ENCODE measurements around the gene LRTM2. TPM values are rescaled to one million over a fixed set of nuclear protein-coding genes. Genes with fewer than 3 reads are reported as not detected.
A peak's percentile ranks its signal among the peaks of the same experiment; 100 is the strongest.

LRTM2 gene
- total RNA-seq, 1 experiment from 2014 or later = not detected

GRCh38 chr12:1787714-1788113, 32.7 kb upstream of the LRTM2 start:
- H3K27me3 Mint-ChIP-seq (ENCODE audit: insufficient read depth, unreplicated experiment) = no peaks in the 10 kb centered on the region
- Histone ChIP-seq H3K9me3 (no peaks in the 10 kb centered on the region), H3K4me3 (ENCODE audit: low read depth, low read length) (no peak overlapping the region), H3K36me3 (ENCODE audit: control insufficient read depth, insufficient read depth, low read length) (peaks cover 5% of the 10 kb centered on the region), H3K27me3 (replicated peaks; ENCODE audit: control insufficient read depth, insufficient read depth, low read length) (no peaks in the 10 kb centered on the region), H3K4me1 (no peaks in the 10 kb centered on the region)
- CTCF ChIA-PET = interaction anchor here (1.5 kb wide), 1 partner anchor 135 kb away, joined by 11 read pairs; no protein-coding TSS in a partner anchor
- H3K27ac Mint-ChIP-seq (ENCODE audit: unreplicated experiment) = no peak overlapping the region
- no peaks in the 10 kb centered on the region for H3K4me1 Mint-ChIP-seq (ENCODE audit: low read depth, unreplicated experiment)
- peaks cover 95% of the 10 kb centered on the region for H3K36me3 Mint-ChIP-seq (ENCODE audit: insufficient read depth, unreplicated experiment)
- H3K4me3 Mint-ChIP-seq (ENCODE audit: unreplicated experiment) = no peak overlapping the region
- no peaks in the 10 kb centered on the region for H3K9me3 Mint-ChIP-seq (ENCODE audit: unreplicated experiment)
- BruUV-seq (replicated peaks) = no TSS peak
- DNase-seq = no peak
- no peak for TF ChIP-seq CTCF (IDR thresholded peaks at IDR 0.05; ENCODE audit: insufficient read depth in 1 of 2, low read depth in 1 of 2, low read length in 1 of 2, severe bottlenecking in 1 of 2, unreplicated experiment in 1 of 2)
- POLR2A ChIA-PET = no interaction called here
- intact Hi-C loops (cut with micrococcal nuclease; ENCODE audit: unreplicated experiment) = no loop called here

GRCh38 chr12:1790444-1790843, 29.9 kb upstream of the LRTM2 start:
- peaks cover 1% of the 10 kb centered on the region for H3K4me1 Mint-ChIP-seq (ENCODE audit: low read depth, unreplicated experiment)
- no peak overlapping the region for H3K4me3 ChIP-seq (ENCODE audit: low read depth, low read length)
- DNase-seq = no peak
- H3K27me3 ChIP-seq (replicated peaks; ENCODE audit: control insufficient read depth, insufficient read depth, low read length) = no peaks in the 10 kb centered on the region
- no peaks in the 10 kb centered on the region for H3K4me1 ChIP-seq
- TF ChIP-seq CTCF (IDR thresholded peaks at IDR 0.05; ENCODE audit: insufficient read depth in 1 of 2, low read depth in 1 of 2, low read length in 1 of 2, severe bottlenecking in 1 of 2, unreplicated experiment in 1 of 2) = no peak
- peaks cover 74% of the 10 kb centered on the region for H3K36me3 Mint-ChIP-seq (ENCODE audit: insufficient read depth, unreplicated experiment)
- H3K27me3 Mint-ChIP-seq (ENCODE audit: insufficient read depth, unreplicated experiment) = no peaks in the 10 kb centered on the region
- ChIA-PET POLR2A (interaction anchor here (1.0 to 1.4 kb wide), 2 partner anchors 80 to 100 kb away, joined by 3 to 7 read pairs; partner anchors contain the start of gene ADIPOR2), CTCF (interaction anchor here (0.6 to 3.5 kb wide), 21 partner anchors 9 to 672 kb away, joined by 3 to 97 read pairs (median 6); partner anchors contain the start of genes ADIPOR2 and WNT5B)
- H3K4me3 Mint-ChIP-seq (ENCODE audit: unreplicated experiment) = no peak overlapping the region
- H3K36me3 ChIP-seq (ENCODE audit: control insufficient read depth, insufficient read depth, low read length) = peaks cover 5% of the 10 kb centered on the region
- intact Hi-C loops (cut with micrococcal nuclease; ENCODE audit: unreplicated experiment) = loop anchor here (2.0 kb wide), 2 partner anchors 100 to 130 kb away; partner anchors contain the start of gene ADIPOR2
- H3K9me3 Mint-ChIP-seq (ENCODE audit: unreplicated experiment) = no peaks in the 10 kb centered on the region
- H3K27ac Mint-ChIP-seq (ENCODE audit: unreplicated experiment) = peak overlapping the region; percentile 3
- no peaks in the 10 kb centered on the region for H3K9me3 ChIP-seq
- no TSS peak for BruUV-seq (replicated peaks)

GRCh38 chr12:1791104-1791841, 29.1 kb upstream of the LRTM2 start:
- H3K27me3 ChIP-seq (replicated peaks; ENCODE audit: control insufficient read depth, insufficient read depth, low read length) = no peaks in the 10 kb centered on the region
- Mint-ChIP-seq H3K4me3 (ENCODE audit: unreplicated experiment) (no peak overlapping the region), H3K27me3 (ENCODE audit: insufficient read depth, unreplicated experiment) (no peaks in the 10 kb centered on the region), H3K4me1 (ENCODE audit: low read depth, unreplicated experiment) (peaks cover 9% of the 10 kb centered on the region), H3K27ac (ENCODE audit: unreplicated experiment) (peak overlapping the region; percentile 3), H3K36me3 (ENCODE audit: insufficient read depth, unreplicated experiment) (peaks cover 74% of the 10 kb centered on the region), H3K9me3 (ENCODE audit: unreplicated experiment) (no peaks in the 10 kb centered on the region)
- H3K36me3 ChIP-seq (ENCODE audit: control insufficient read depth, insufficient read depth, low read length) = peaks cover 5% of the 10 kb centered on the region
- intact Hi-C loops (cut with micrococcal nuclease; ENCODE audit: unreplicated experiment) = loop anchor here (1.0 to 2.0 kb wide), 6 partner anchors 80 to 157 kb away; partner anchors contain the start of gene ADIPOR2
- BruUV-seq (replicated peaks) = no TSS peak
- ChIA-PET POLR2A (interaction anchor here (1.0 to 1.4 kb wide), 3 partner anchors 81 to 138 kb away, joined by 3 to 7 read pairs (median 4); partner anchors contain the start of gene ADIPOR2), CTCF (interaction anchor here (0.5 to 3.5 kb wide), 28 partner anchors 9 to 673 kb away, joined by 3 to 97 read pairs (median 4); partner anchors contain the start of genes ADIPOR2 and WNT5B)
- no peak overlapping the region for H3K4me3 ChIP-seq (ENCODE audit: low read depth, low read length)
- DNase-seq = peak in 1 of 2 experiments; percentile 77
- no peaks in the 10 kb centered on the region for H3K9me3 ChIP-seq
- H3K4me1 ChIP-seq = peaks cover 5% of the 10 kb centered on the region; the same call in 1 of the 2 replicates
- TF ChIP-seq CTCF (IDR thresholded peaks at IDR 0.05; ENCODE audit: insufficient read depth in 1 of 2, low read depth in 1 of 2, low read length in 1 of 2, severe bottlenecking in 1 of 2, unreplicated experiment in 1 of 2) = peak; percentile 91 to 93
